A549 (cell line): Measurements from ENCODE around the gene DST.

Experiments used
- CBX2 ChIP-seq: fragments of 200-600 bp; sonication (generic); IDR thresholded peaks from 2 replicates; pipeline ENCODE4 v1.6.1; 2016; ENCODE audit warnings: low read depth, mild to moderate bottlenecking, borderline replicate concordance
- EP300 ChIP-seq, 2 experiments: fragments of >200 bp; sonication (Bioruptor Twin); formaldehyde crosslinking; IDR thresholded peaks; 2 replicates in 1 of 2; 3 replicates in 1 of 2; pipeline ENCODE4 v1.6.1; 2016 to 2017
- NPAS2 ChIP-seq: fragments of 250-450 bp; sonication (Bioruptor Pico); IDR thresholded peaks from 2 replicates; pipeline ENCODE4 v1.8.0; 2022; ENCODE audit warnings: mild to moderate bottlenecking, moderate library complexity, borderline replicate concordance
- POLR2A ChIP-seq: IDR thresholded peaks from 2 replicates; pipeline ENCODE4 v1.6.1; 2012; ENCODE audit warnings: mild to moderate bottlenecking, low read length
- RCOR1 ChIP-seq: fragments of 150-350 bp; IDR thresholded peaks from 2 replicates; pipeline ENCODE4 v1.6.1; 2014; ENCODE audit warnings: antibody characterized with exemption, low read length, low read depth
- TF ChIP-seq, protein P1 (sequence below): fragments of >200 bp; sonication (Bioruptor Twin); formaldehyde crosslinking; IDR thresholded peaks from 3 replicates; pipeline ENCODE4 v1.5.1; 2016
- TF ChIP-seq, protein P2 (sequence below): fragments of 450-650 bp; IDR thresholded peaks from 2 replicates; pipeline ENCODE4 v1.6.1; 2014; ENCODE audit warnings: antibody characterized with exemption

DNA sequence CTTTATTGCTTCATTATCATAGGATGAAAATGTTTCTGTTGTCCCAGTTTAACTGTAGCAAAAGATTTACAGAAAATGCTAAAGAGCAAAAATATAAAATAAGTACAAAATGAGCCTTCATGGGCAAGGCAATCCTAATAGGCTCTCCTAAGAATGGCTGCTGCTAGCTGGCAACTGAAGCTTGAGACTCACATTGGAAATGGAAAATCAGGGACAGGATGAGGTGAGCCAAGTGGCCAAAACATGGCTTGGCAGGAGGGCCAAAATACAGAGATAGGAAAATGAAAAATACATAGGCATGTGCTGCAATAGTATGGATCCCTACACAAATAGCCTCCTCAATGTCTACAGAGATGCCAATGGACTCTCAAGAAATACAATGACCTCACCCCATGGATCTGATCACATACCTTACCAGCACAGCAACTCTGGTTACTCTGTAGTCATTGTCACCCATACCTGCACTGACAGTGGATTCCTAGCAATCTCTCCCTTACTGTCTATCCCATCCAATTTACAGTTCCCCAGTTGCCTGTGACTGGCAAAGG lies 105.4 kb downstream of the DST start:
- TF ChIP-seq POLR2A (no peak), RCOR1 (no peak), EP300 (IDR thresholded peaks at IDR 0.05) (no peak), NPAS2 (CRISPR knock-in tag) (no peak), CBX2 (no peak)
- TF ChIP-seq, protein P1, sequence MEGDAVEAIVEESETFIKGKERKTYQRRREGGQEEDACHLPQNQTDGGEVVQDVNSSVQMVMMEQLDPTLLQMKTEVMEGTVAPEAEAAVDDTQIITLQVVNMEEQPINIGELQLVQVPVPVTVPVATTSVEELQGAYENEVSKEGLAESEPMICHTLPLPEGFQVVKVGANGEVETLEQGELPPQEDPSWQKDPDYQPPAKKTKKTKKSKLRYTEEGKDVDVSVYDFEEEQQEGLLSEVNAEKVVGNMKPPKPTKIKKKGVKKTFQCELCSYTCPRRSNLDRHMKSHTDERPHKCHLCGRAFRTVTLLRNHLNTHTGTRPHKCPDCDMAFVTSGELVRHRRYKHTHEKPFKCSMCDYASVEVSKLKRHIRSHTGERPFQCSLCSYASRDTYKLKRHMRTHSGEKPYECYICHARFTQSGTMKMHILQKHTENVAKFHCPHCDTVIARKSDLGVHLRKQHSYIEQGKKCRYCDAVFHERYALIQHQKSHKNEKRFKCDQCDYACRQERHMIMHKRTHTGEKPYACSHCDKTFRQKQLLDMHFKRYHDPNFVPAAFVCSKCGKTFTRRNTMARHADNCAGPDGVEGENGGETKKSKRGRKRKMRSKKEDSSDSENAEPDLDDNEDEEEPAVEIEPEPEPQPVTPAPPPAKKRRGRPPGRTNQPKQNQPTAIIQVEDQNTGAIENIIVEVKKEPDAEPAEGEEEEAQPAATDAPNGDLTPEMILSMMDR, result no peak
- TF ChIP-seq, protein P2, sequence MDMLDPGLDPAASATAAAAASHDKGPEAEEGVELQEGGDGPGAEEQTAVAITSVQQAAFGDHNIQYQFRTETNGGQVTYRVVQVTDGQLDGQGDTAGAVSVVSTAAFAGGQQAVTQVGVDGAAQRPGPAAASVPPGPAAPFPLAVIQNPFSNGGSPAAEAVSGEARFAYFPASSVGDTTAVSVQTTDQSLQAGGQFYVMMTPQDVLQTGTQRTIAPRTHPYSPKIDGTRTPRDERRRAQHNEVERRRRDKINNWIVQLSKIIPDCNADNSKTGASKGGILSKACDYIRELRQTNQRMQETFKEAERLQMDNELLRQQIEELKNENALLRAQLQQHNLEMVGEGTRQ, result no peak
